ENCODE measurements around the gene MBP. TPM values are rescaled to one million over a fixed set of nuclear protein-coding genes. Genes with fewer than 3 reads are reported as not detected.

MBP gene
- total RNA-seq, 1 donor from 2014 or later = 9.7 TPM

- Mint-ChIP-seq H3K4me3 (ENCODE audit: unreplicated experiment) (no peak overlapping the region), H3K36me3 (ENCODE audit: low read depth, unreplicated experiment) (peaks cover 9% of the 10 kb centered on the region), H3K27ac (ENCODE audit: unreplicated experiment) (no peak overlapping the region), H3K27me3 (ENCODE audit: unreplicated experiment) (peaks cover 10% of the 10 kb centered on the region), H3K9me3 (ENCODE audit: unreplicated experiment) (peaks cover 8% of the 10 kb centered on the region), H3K4me1 (ENCODE audit: unreplicated experiment) (peaks cover 3% of the 10 kb centered on the region)
- TF ChIP-seq CTCF (IDR thresholded peaks at IDR 0.05; ENCODE audit: unreplicated experiment) = no peak
- DNase-seq (ENCODE audit: low spot score) = no peak
Observed at GRCh38 chr18:77137851-77138250, 5.3 kb upstream of the MBP start.

GRCh38 chr18:77136871-77137665 is 4.5 kb upstream of the MBP start:
- TF ChIP-seq CTCF (IDR thresholded peaks at IDR 0.05; ENCODE audit: unreplicated experiment) = no peak
- peaks cover 3% of the 10 kb centered on the region for H3K4me1 Mint-ChIP-seq (ENCODE audit: unreplicated experiment)
- DNase-seq (ENCODE audit: low spot score) = no peak

GRCh38 chr18:77136076-77136718 is 3.6 kb upstream of the MBP start:
- no peak for DNase-seq (ENCODE audit: low spot score)
- H3K27me3 Mint-ChIP-seq (ENCODE audit: unreplicated experiment) = peaks cover 13% of the 10 kb centered on the region
- TF ChIP-seq CTCF (IDR thresholded peaks at IDR 0.05; ENCODE audit: unreplicated experiment) = no peak
- H3K9me3 Mint-ChIP-seq (ENCODE audit: unreplicated experiment) = no peaks in the 10 kb centered on the region
- no peak overlapping the region for H3K4me3 Mint-ChIP-seq (ENCODE audit: unreplicated experiment)
- H3K4me1 Mint-ChIP-seq (ENCODE audit: unreplicated experiment) = peaks cover 4% of the 10 kb centered on the region
- H3K36me3 Mint-ChIP-seq (ENCODE audit: low read depth, unreplicated experiment) = no peaks in the 10 kb centered on the region
- H3K27ac Mint-ChIP-seq (ENCODE audit: unreplicated experiment) = no peak overlapping the region

More at GRCh38 chr18:77136871-77137665, 4.5 kb upstream of the MBP start:
- peaks cover 2% of the 10 kb centered on the region for H3K36me3 Mint-ChIP-seq (ENCODE audit: low read depth, unreplicated experiment)
- H3K9me3 Mint-ChIP-seq (ENCODE audit: unreplicated experiment) = peaks cover under 1% of the 10 kb centered on the region
- no peak overlapping the region for H3K4me3 Mint-ChIP-seq (ENCODE audit: unreplicated experiment)
- peaks cover 10% of the 10 kb centered on the region for H3K27me3 Mint-ChIP-seq (ENCODE audit: unreplicated experiment)
- H3K27ac Mint-ChIP-seq (ENCODE audit: unreplicated experiment) = no peak overlapping the region

- no peak for TF ChIP-seq CTCF (IDR thresholded peaks at IDR 0.05; ENCODE audit: unreplicated experiment)
- no peak overlapping the region for H3K27ac Mint-ChIP-seq (ENCODE audit: unreplicated experiment)
- DNase-seq (ENCODE audit: low spot score) = no peak
- peaks cover 10% of the 10 kb centered on the region for H3K4me1 Mint-ChIP-seq (ENCODE audit: unreplicated experiment)
- H3K4me3 Mint-ChIP-seq (ENCODE audit: unreplicated experiment) = no peak overlapping the region
- H3K27me3 Mint-ChIP-seq (ENCODE audit: unreplicated experiment) = peaks cover 15% of the 10 kb centered on the region
- H3K9me3 Mint-ChIP-seq (ENCODE audit: unreplicated experiment) = peaks cover 2% of the 10 kb centered on the region
- H3K36me3 Mint-ChIP-seq (ENCODE audit: low read depth, unreplicated experiment) = no peaks in the 10 kb centered on the region
Observed at GRCh38 chr18:77135339-77136075, 2.9 kb upstream of the MBP start.
